Lower leg skin (tissue), 4 donors: ENCODE data around the gene CYP19A1. TPM values are rescaled to one million over a fixed set of nuclear protein-coding genes. Genes with fewer than 3 reads are reported as not detected.

Experiments
- DNase-seq, 2 donors: peaks; one replicate each; pipeline ENCODE4 v3.0.0-alpha.2; 2019; ENCODE audit warnings: low spot score in 2 of 2
- H3K4me3 ChIP-seq: fragments of 200-600 bp; sonication (generic); 2 replicates; pipeline ENCODE4 v1.5.1; 2017; ENCODE audit warnings: mild to moderate bottlenecking, low read depth; ENCODE audit not compliant: poor library complexity, severe bottlenecking
- CTCF ChIP-seq, 3 donors: fragments of 450-650 bp; IDR thresholded peaks; one replicate each; pipeline ENCODE4 v1.5.1; 2016; ENCODE audit warnings: antibody characterized with exemption in 3 of 3, mild to moderate bottlenecking in 3 of 3, moderate library complexity in 2 of 3
- POLR2A ChIP-seq, 2 donors: fragments of 450-650 bp; IDR thresholded peaks; one replicate each; pipeline ENCODE4 v1.6.1; 2016 to 2017; ENCODE audit warnings: antibody characterized with exemption in 2 of 2, mild to moderate bottlenecking in 1 of 2, moderate library complexity in 1 of 2
- WGBS, 2 donors: methylation state at CpG; one replicate each; pipeline ENCODE4 v1.1.5; 2018; 5-methylcytosine and 5-hydroxymethylcytosine counted together
- intact Hi-C: fragments of 100-400 bp; cut with DNase I; formaldehyde crosslinking; loops from one replicate; pipeline ENCODE4 v1.15.0; 2023; ENCODE audit warnings: low total_unique reads
- total RNA-seq, 4 donors: library from RNA; depleted of rRNA; stranded (reverse); fragments of >200 nt; gene quantifications; one replicate each; pipeline ENCODE4 v1.1.0, GENCODE V29; 2016

Gene CYP19A1
- total RNA-seq, 4 donors from 2014 or later, result 0.51 to 6.2 (median 2.6) TPM

- TF ChIP-seq CTCF (IDR thresholded peaks at IDR 0.05) (no peak), POLR2A (IDR thresholded peaks at IDR 0.05) (no peak)
- intact Hi-C loops, result no loop called here
- DNase-seq, result no peak
- 28 to 32% methylated on average over 4 of the region's 4 CpGs for WGBS, 2 donors
- H3K4me3 ChIP-seq, result no peak overlapping the region
Measured at GRCh38 chr15:51240066-51240465, 98.3 kb downstream of the CYP19A1 start.

- WGBS, 2 donors, result 49 to 54% methylated on average over 3 of the region's 3 CpGs
- TF ChIP-seq CTCF (IDR thresholded peaks at IDR 0.05) (no peak), POLR2A (IDR thresholded peaks at IDR 0.05) (no peak)
- H3K4me3 ChIP-seq, result no peak overlapping the region
- no peak for DNase-seq
- intact Hi-C loops, result no loop called here
Measured at GRCh38 chr15:51237816-51238215, 100.6 kb downstream of the CYP19A1 start.

- intact Hi-C loops, result no loop called here
- H3K4me3 ChIP-seq, result no peak overlapping the region
- TF ChIP-seq CTCF (IDR thresholded peaks at IDR 0.05), result no peak
- TF ChIP-seq POLR2A (IDR thresholded peaks at IDR 0.05), result no peak
- 64 to 72% methylated on average over 14 of the region's 14 CpGs for WGBS, 2 donors
- DNase-seq, result no peak
Measured at GRCh38 chr15:51234176-51234927, 104.0 kb downstream of the CYP19A1 start.

GRCh38 chr15:51232581-51232980, 105.8 kb downstream of the CYP19A1 start:
- TF ChIP-seq CTCF (IDR thresholded peaks at IDR 0.05), result no peak
- no peak for TF ChIP-seq POLR2A (IDR thresholded peaks at IDR 0.05)
- intact Hi-C loops, result no loop called here
- 93 to 94% methylated on average over 3 of the region's 3 CpGs for WGBS, 2 donors
- DNase-seq, result no peak
- no peak overlapping the region for H3K4me3 ChIP-seq

GRCh38 chr15:51229907-51230330, 108.5 kb downstream of the CYP19A1 start:
- no peak overlapping the region for H3K4me3 ChIP-seq
- TF ChIP-seq CTCF (IDR thresholded peaks at IDR 0.05) (no peak), POLR2A (IDR thresholded peaks at IDR 0.05) (no peak)
- intact Hi-C loops, result no loop called here
- DNase-seq, result no peak
- WGBS, 2 donors, result 39 to 48% methylated on average over 2 of the region's 2 CpGs
